GM18951 (cell line): Measurements from ENCODE around the gene SMARCB1.

Experiments used
- POLR2A ChIP-seq: IDR thresholded peaks from 4 replicates; pipeline ENCODE4 v1.6.1; 2011; ENCODE audit warnings: mild to moderate bottlenecking; ENCODE audit not compliant: insufficient read length, insufficient read depth; ENCODE audit errors: extremely low read depth
- in situ Hi-C: fragments of 300-500 bp; cut with MboI; formaldehyde crosslinking; loops from one replicate; pipeline ENCODE4 v1.12.0; 2022; ENCODE audit warnings: low sequenced_read_pairs, mixed read lengths, inconsistent platforms; ENCODE audit not compliant: unreplicated experiment

Gene SMARCB1

GRCh38 chr22:23812378-23812777, 25.6 kb downstream of the SMARCB1 start:
- no peak for TF ChIP-seq POLR2A
- in situ Hi-C loops, result no loop called here

- in situ Hi-C loops, result no loop called here
- TF ChIP-seq POLR2A, result no peak
These were observed 28.9 kb downstream of the SMARCB1 start for GRCh38 chr22:23815541-23816155.

- in situ Hi-C loops, result no loop called here
- TF ChIP-seq POLR2A, result no peak
These were observed 29.6 kb downstream of the SMARCB1 start for GRCh38 chr22:23816156-23816976.

- in situ Hi-C loops, result no loop called here
- TF ChIP-seq POLR2A, result no peak
These were observed 30.4 kb downstream of the SMARCB1 start for GRCh38 chr22:23817146-23817545.

GRCh38 chr22:23818541-23818940, 31.8 kb downstream of the SMARCB1 start:
- in situ Hi-C loops, result no loop called here

GRCh38 chr22:23820748-23821211, 34.0 kb downstream of the SMARCB1 start:
- in situ Hi-C loops, result no loop called here
- TF ChIP-seq POLR2A, result no peak

More at GRCh38 chr22:23818541-23818940, 31.8 kb downstream of the SMARCB1 start:
- no peak for TF ChIP-seq POLR2A

GRCh38 chr22:23822101-23822671, 35.4 kb downstream of the SMARCB1 start:
- TF ChIP-seq POLR2A, result no peak
- in situ Hi-C loops, result no loop called here

GRCh38 chr22:23823331-23823791, 36.6 kb downstream of the SMARCB1 start:
- in situ Hi-C loops, result no loop called here
- no peak for TF ChIP-seq POLR2A

GRCh38 chr22:23824476-23825245, 37.9 kb downstream of the SMARCB1 start:
- in situ Hi-C loops, result no loop called here
- no peak for TF ChIP-seq POLR2A

- in situ Hi-C loops, result no loop called here
- TF ChIP-seq POLR2A, result no peak
These were observed 38.6 kb downstream of the SMARCB1 start for GRCh38 chr22:23825246-23825905.

GRCh38 chr22:23826510-23827350, 40.0 kb downstream of the SMARCB1 start:
- in situ Hi-C loops, result no loop called here
- no peak for TF ChIP-seq POLR2A
